Measurements from ENCODE around the gene XXYLT1.

Gene XXYLT1

GRCh38 chr3:195285372-195285771, 14.4 kb upstream of the XXYLT1 start:
- Histone ChIP-seq H3K4me3 (no peak overlapping the region), H3K27me3 (no peaks in the 10 kb centered on the region), H3K9me3 (no peaks in the 10 kb centered on the region), H3K4me1 (no peaks in the 10 kb centered on the region), H3K27ac (no peak overlapping the region), H3K36me3 (peaks cover 22 to 58% (median 45%) of the 10 kb centered on the region in 3 donors)
- intact Hi-C loops (cut with DNase I; ENCODE audit: low total_unique reads): no loop called here
- TF ChIP-seq, protein P1, sequence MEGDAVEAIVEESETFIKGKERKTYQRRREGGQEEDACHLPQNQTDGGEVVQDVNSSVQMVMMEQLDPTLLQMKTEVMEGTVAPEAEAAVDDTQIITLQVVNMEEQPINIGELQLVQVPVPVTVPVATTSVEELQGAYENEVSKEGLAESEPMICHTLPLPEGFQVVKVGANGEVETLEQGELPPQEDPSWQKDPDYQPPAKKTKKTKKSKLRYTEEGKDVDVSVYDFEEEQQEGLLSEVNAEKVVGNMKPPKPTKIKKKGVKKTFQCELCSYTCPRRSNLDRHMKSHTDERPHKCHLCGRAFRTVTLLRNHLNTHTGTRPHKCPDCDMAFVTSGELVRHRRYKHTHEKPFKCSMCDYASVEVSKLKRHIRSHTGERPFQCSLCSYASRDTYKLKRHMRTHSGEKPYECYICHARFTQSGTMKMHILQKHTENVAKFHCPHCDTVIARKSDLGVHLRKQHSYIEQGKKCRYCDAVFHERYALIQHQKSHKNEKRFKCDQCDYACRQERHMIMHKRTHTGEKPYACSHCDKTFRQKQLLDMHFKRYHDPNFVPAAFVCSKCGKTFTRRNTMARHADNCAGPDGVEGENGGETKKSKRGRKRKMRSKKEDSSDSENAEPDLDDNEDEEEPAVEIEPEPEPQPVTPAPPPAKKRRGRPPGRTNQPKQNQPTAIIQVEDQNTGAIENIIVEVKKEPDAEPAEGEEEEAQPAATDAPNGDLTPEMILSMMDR (IDR thresholded peaks at IDR 0.05): no peak
- DNase-seq: no peak

- H3K9me3 ChIP-seq: no peaks in the 10 kb centered on the region
- peaks cover 22 to 53% (median 40%) of the 10 kb centered on the region in 3 donors for H3K36me3 ChIP-seq
- TF ChIP-seq, protein P1 (IDR thresholded peaks at IDR 0.05): no peak
- H3K4me1 ChIP-seq: no peaks in the 10 kb centered on the region
- H3K27ac ChIP-seq: no peak overlapping the region
- DNase-seq: no peak
- intact Hi-C loops (cut with DNase I; ENCODE audit: low total_unique reads): no loop called here
- no peak overlapping the region for H3K4me3 ChIP-seq
- no peaks in the 10 kb centered on the region for H3K27me3 ChIP-seq
Observed at GRCh38 chr3:195284842-195285241, 13.9 kb upstream of the XXYLT1 start.

DNA sequence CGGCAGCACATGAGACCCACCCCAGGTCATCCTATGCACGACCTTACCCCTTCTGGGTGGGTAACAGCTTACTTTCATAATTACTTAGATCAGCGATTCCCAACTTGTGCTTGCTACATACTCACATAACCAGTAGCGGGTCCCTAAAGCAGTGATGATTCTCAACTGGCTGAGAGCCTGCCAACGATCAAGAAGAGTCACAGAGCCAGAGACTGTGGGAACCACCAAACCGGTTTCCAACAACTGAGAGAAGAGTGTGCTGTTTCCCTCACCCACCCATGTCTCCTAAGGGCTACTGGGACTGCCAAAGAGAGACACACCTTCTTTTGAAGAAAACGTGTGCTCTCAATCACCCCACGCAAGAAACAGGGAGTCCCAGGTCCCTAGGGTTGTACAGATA, 12.0 kb upstream of the XXYLT1 start:
- DNase-seq: no peak
- H3K27ac ChIP-seq: no peak overlapping the region
- H3K4me3 ChIP-seq: no peak overlapping the region
- H3K27me3 ChIP-seq: no peaks in the 10 kb centered on the region
- no peaks in the 10 kb centered on the region for H3K4me1 ChIP-seq
- TF ChIP-seq, protein P1 (IDR thresholded peaks at IDR 0.05): no peak
- H3K36me3 ChIP-seq: peaks cover 20 to 42% (median 24%) of the 10 kb centered on the region in 3 donors
- intact Hi-C loops (cut with DNase I; ENCODE audit: low total_unique reads): no loop called here
- no peaks in the 10 kb centered on the region for H3K9me3 ChIP-seq

GRCh38 chr3:195274259-195274966, 3.5 kb upstream of the XXYLT1 start:
- intact Hi-C loops (cut with DNase I; ENCODE audit: low total_unique reads): no loop called here
- H3K36me3 ChIP-seq: peaks cover 0 to 10% (median 6%) of the 10 kb centered on the region in 3 donors
- H3K27me3 ChIP-seq: no peaks in the 10 kb centered on the region

DNA sequence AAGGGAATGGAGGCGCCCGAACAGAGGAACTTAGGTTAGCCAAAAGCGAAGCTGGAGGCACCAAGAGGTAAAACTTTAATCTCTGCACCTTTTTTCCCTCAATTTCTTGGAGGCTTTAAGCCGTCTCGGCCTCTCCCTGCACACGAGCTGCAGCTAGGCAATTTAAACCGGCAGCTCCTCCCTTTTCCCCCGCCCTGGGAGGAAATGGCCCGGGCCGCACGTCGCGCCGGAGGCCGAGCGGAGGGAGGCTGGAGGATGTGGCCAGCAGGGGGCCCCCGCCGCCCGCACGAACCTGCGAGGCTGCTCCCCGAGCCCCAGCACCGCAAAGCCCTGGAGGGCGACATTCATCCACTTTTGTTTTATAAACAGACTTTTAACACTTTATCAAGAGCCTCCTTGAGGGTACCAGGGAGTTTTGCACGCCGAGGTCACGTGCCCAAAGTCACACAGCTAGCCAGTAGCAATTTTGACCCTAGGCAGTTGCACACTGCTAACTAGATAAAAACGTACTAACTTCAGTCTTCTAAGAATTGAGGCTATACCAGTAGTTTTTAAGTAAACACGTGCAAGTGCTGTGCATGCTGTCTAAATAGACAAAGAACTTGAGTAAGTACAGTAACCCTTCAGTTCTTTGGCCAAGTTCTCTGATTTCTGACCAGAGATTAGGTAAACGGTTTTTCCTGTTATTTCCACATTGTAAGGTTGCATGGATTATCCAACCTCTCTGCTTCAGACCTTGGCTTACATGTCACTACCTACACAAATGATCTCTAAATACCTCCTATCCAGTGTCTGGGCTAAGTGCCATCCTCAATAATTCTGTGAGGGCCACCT, 668 bp upstream of the XXYLT1 start:
- Histone ChIP-seq H3K4me1 (peaks cover 0 to 25% (median 14%) of the 10 kb centered on the region in 4 donors), H3K4me3 (peak overlapping the region; percentile 64 to 83), H3K9me3 (no peaks in the 10 kb centered on the region), H3K27me3 (no peaks in the 10 kb centered on the region), H3K36me3 (no peaks in the 10 kb centered on the region), H3K27ac (peak overlapping the region; percentile 77 to 81)
- intact Hi-C loops (cut with DNase I; ENCODE audit: low total_unique reads): loop anchor here (2.0 kb wide), 2 partner anchors 171 to 251 kb away; partner anchors contain the start of gene ACAP2
- TF ChIP-seq, protein P1 (IDR thresholded peaks at IDR 0.05): peak; percentile 93
- DNase-seq: peak; percentile 70 to 92

More at GRCh38 chr3:195274259-195274966, 3.5 kb upstream of the XXYLT1 start:
- no peak for DNase-seq
- no peak overlapping the region for H3K4me3 ChIP-seq
- TF ChIP-seq, protein P1 (IDR thresholded peaks at IDR 0.05): no peak
- peaks cover 0 to 18% (median 12%) of the 10 kb centered on the region in 4 donors for H3K4me1 ChIP-seq
- no peaks in the 10 kb centered on the region for H3K9me3 ChIP-seq
- no peak overlapping the region for H3K27ac ChIP-seq

Measured in tibial artery (tissue), 4 donors.